Hepatocyte (in vitro differentiated cells): ENCODE measurements around the gene ZFP62. TPM values are rescaled to one million over a fixed set of nuclear protein-coding genes. Genes with fewer than 3 reads are reported as not detected.

Source experiments
- DNase-seq: peaks from one replicate; pipeline ENCODE4 v3.0.0-alpha.2; 2016; ENCODE audit warnings: low spot score
- H2AFZ ChIP-seq: fragments of 200-600 bp; sonication (generic); 2 replicates; pipeline ENCODE4 v1.6.0; 2016; ENCODE audit warnings: antibody characterized with exemption, mild to moderate bottlenecking
- H3K27ac ChIP-seq: fragments of 200-600 bp; sonication (generic); 2 replicates; pipeline ENCODE4 v1.5.1; 2016; ENCODE audit warnings: mild to moderate bottlenecking
- H3K27me3 ChIP-seq: fragments of 200-600 bp; sonication (generic); 2 replicates; pipeline ENCODE4 v1.6.1; 2016
- H3K36me3 ChIP-seq: fragments of 200-600 bp; sonication (generic); replicated peaks from 2 replicates; pipeline ENCODE4 v1.5.1; 2016; ENCODE audit warnings: low read depth; ENCODE audit not compliant: insufficient read depth
- H3K4me1 ChIP-seq: fragments of 200-600 bp; sonication (generic); 2 replicates; pipeline ENCODE4 v1.5.1; 2016; ENCODE audit warnings: mild to moderate bottlenecking, moderate library complexity; ENCODE audit not compliant: insufficient read depth
- H3K4me2 ChIP-seq: fragments of 200-600 bp; sonication (generic); 2 replicates; pipeline ENCODE4 v1.6.0; 2016
- H3K4me3 ChIP-seq: fragments of 200-600 bp; sonication (generic); 2 replicates; pipeline ENCODE4 v1.5.1; 2016; ENCODE audit warnings: mild to moderate bottlenecking
- H3K79me2 ChIP-seq: fragments of 200-600 bp; sonication (generic); 2 replicates; pipeline ENCODE4 v1.6.0; 2017; ENCODE audit warnings: mild to moderate bottlenecking
- H3K9me2 ChIP-seq: fragments of 200-600 bp; sonication (generic); replicated peaks from 2 replicates; pipeline ENCODE4 v1.6.0; 2017; ENCODE audit warnings: mild to moderate bottlenecking; ENCODE audit not compliant: insufficient read depth
- H3K9me3 ChIP-seq: fragments of 200-600 bp; sonication (generic); 2 replicates; pipeline ENCODE4 v1.5.1; 2016; ENCODE audit warnings: low read depth, mild to moderate bottlenecking
- H4K20me1 ChIP-seq: fragments of 200-600 bp; sonication (generic); 2 replicates; pipeline ENCODE4 v1.6.0; 2016; ENCODE audit warnings: mild to moderate bottlenecking; ENCODE audit not compliant: insufficient read depth, poor library complexity, severe bottlenecking
- CTCF ChIP-seq: fragments of 200-600 bp; sonication (generic); IDR thresholded peaks from 2 replicates; pipeline ENCODE4 v1.5.1; 2016; ENCODE audit warnings: antibody characterized with exemption, mild to moderate bottlenecking; ENCODE audit not compliant: poor library complexity
- EZH2 ChIP-seq: fragments of 200-600 bp; sonication (generic); IDR thresholded peaks from 2 replicates; pipeline ENCODE4 v1.6.1; 2016; ENCODE audit warnings: antibody characterized with exemption, mild to moderate bottlenecking, borderline replicate concordance
- EZH2phosphoT487 ChIP-seq: fragments of 200-600 bp; sonication (generic); IDR thresholded peaks from one replicate; pipeline ENCODE4 v1.6.1; 2018; ENCODE audit warnings: antibody characterized with exemption, mild to moderate bottlenecking, low read depth, moderate library complexity; ENCODE audit not compliant: unreplicated experiment, severe bottlenecking
- WGBS: methylation state at CpG from one replicate; pipeline ENCODE4 v1.1.6; 2016; ENCODE audit warnings: low lambda C conversion rate; ENCODE audit errors: missing lambda C conversion rate; 5-methylcytosine and 5-hydroxymethylcytosine counted together
- polyA plus RNA-seq: library from polyadenylated mRNA; unstranded; fragments of >200 nt; fragmentation: Nextera tagmentation; extraction: Ambion mirVana; gene quantifications from 2 replicates; pipeline ENCODE4 v1.2.1, GENCODE V29; 2016
- total RNA-seq: library from RNA; depleted of rRNA; stranded (reverse); fragments of >200 nt; gene quantifications from 2 replicates; pipeline ENCODE4 v1.2.3, GENCODE V29; 2014

The ZFP62 gene
- total and polyA plus RNA-seq, 2 experiments from 2014 or later, result 13.5 to 31.7 TPM

DNA sequence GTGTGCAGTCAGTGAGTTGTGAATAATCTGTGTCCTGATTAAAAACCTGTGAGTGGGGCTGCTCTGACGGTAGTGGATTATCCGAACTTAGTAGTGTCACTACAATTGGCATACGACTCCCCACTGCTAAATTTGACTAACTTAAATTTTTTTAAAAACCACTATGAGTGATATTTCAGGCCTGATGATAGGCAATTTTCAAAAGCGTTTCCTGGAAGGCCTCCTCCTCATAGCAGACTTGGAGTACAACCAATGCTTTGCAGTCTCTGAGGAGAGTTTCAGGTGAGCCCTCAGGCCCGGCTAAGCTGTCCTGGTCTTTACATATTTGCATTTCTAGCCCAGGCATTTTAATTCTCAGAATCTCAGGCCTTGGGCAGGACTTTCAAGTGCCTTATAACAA, 48.7 kb upstream of the ZFP62 start:
- Histone ChIP-seq H2AFZ (no peak overlapping the region), H3K27me3 (no peaks in the 10 kb centered on the region), H3K36me3 (no peaks in the 10 kb centered on the region), H3K9me3 (no peaks in the 10 kb centered on the region), H3K4me3 (no peak overlapping the region), H3K4me1 (no peaks in the 10 kb centered on the region), H3K79me2 (no peaks in the 10 kb centered on the region), H3K27ac (no peak overlapping the region), H3K9me2 (no peaks in the 10 kb centered on the region), H3K4me2 (no peak overlapping the region), H4K20me1 (no peaks in the 10 kb centered on the region)
- TF ChIP-seq EZH2phosphoT487 (no peak), EZH2 (no peak), CTCF (no peak)
- WGBS, result 68% methylated on average over 5 of the region's 5 CpGs
- no peak for DNase-seq

DNA sequence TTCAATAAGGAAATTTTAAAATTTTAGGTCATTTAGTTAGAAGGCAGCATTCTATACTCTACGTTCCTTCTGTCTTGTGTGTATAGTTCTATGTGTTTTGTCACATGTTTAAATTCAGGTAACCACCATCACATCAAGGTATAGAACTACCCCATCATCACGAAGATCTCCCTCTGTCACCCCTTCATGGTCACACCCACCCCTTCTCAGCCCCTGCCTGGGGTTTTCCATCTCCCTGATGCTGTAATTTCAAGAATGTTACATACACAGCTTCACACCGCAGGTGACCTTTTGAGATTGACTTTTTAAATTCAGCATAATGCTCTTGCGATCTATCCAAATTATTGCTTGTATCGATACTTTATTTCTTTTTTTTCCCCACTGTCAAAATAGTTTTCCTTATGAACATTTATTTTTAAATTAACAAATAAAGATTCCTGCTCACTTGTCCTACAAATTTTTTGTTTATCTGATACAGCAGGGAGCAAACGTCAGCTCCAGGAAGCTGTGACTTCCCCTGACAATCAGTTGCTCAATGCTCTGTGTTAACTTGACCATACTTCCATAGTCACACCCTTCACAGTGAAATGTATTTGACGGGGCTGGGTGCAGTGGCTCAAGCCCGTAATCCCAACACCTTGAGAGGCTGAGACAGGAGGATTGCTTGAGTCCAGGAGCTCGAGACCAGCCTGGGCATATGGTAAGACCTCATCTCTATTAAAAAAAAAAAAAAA, 48.1 kb upstream of the ZFP62 start:
- Histone ChIP-seq H3K36me3 (no peaks in the 10 kb centered on the region), H3K9me3 (no peaks in the 10 kb centered on the region), H3K9me2 (no peaks in the 10 kb centered on the region), H2AFZ (no peak overlapping the region), H3K27me3 (no peaks in the 10 kb centered on the region), H3K27ac (no peak overlapping the region), H3K4me1 (no peaks in the 10 kb centered on the region), H3K79me2 (no peaks in the 10 kb centered on the region), H3K4me2 (no peak overlapping the region), H3K4me3 (no peak overlapping the region), H4K20me1 (no peaks in the 10 kb centered on the region)
- no peak for TF ChIP-seq EZH2
- no peak for TF ChIP-seq CTCF
- no peak for TF ChIP-seq EZH2phosphoT487
- DNase-seq, result no peak
- WGBS, result 86% methylated on average over 9 of the region's 9 CpGs

DNA sequence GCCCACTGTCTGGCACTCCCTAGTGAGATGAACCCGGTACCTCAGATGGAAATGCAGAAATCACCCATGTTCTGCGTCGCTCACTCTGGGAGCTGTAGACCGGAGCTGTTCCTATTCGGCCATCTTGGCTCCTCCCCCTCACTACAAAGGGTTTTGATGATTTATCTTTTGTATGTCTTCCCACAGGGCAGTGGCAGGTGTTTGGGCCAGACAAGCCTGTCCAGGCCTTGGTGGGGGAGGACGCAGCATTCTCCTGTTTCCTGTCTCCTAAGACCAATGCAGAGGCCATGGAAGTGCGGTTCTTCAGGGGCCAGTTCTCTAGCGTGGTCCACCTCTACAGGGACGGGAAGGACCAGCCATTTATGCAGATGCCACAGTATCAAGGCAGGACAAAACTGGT, 47.3 kb upstream of the ZFP62 start:
- H3K79me2 ChIP-seq, result no peaks in the 10 kb centered on the region
- no peak overlapping the region for H3K4me3 ChIP-seq
- TF ChIP-seq EZH2, result no peak
- no peak for DNase-seq
- WGBS, result 96% methylated on average over 9 of the region's 9 CpGs
- H3K9me2 ChIP-seq, result no peaks in the 10 kb centered on the region
- H3K9me3 ChIP-seq, result no peaks in the 10 kb centered on the region
- no peaks in the 10 kb centered on the region for H3K4me1 ChIP-seq
- no peaks in the 10 kb centered on the region for H3K36me3 ChIP-seq
- no peaks in the 10 kb centered on the region for H3K27me3 ChIP-seq
- no peak overlapping the region for H2AFZ ChIP-seq
- H3K27ac ChIP-seq, result no peak overlapping the region
- H4K20me1 ChIP-seq, result no peaks in the 10 kb centered on the region
- no peak overlapping the region for H3K4me2 ChIP-seq

- no peak overlapping the region for H2AFZ ChIP-seq
- H3K27ac ChIP-seq, result no peak overlapping the region
- no peak for DNase-seq
- WGBS, result 90% methylated on average over 7 of the region's 7 CpGs
- H4K20me1 ChIP-seq, result no peaks in the 10 kb centered on the region
- H3K9me3 ChIP-seq, result no peaks in the 10 kb centered on the region
- no peak for TF ChIP-seq CTCF
- no peak for TF ChIP-seq EZH2phosphoT487
- no peak for TF ChIP-seq EZH2
- no peaks in the 10 kb centered on the region for H3K9me2 ChIP-seq
- no peaks in the 10 kb centered on the region for H3K36me3 ChIP-seq
- peaks cover 8% of the 10 kb centered on the region for H3K4me1 ChIP-seq
- H3K27me3 ChIP-seq, result no peaks in the 10 kb centered on the region
- no peaks in the 10 kb centered on the region for H3K79me2 ChIP-seq
- H3K4me3 ChIP-seq, result no peak overlapping the region
- no peak overlapping the region for H3K4me2 ChIP-seq
Measured at GRCh38 chr5:180901319-180902009, 40.4 kb upstream of the ZFP62 start.
